Ishikawa (cell line): ENCODE results near the gene MROH7.

ENCODE experiments used
- CEBPB ChIP-seq: IDR thresholded peaks from 2 replicates; pipeline ENCODE4 v1.6.1; 2012
- CREB1 ChIP-seq: IDR thresholded peaks from 2 replicates; pipeline ENCODE4 v1.6.1; 2012; ENCODE audit warnings: low read depth
- EGR1 ChIP-seq: IDR thresholded peaks from 2 replicates; pipeline ENCODE4 v1.6.1; 2012
- EP300 ChIP-seq: IDR thresholded peaks from 2 replicates; pipeline ENCODE4 v1.6.1; 2012; ENCODE audit warnings: borderline replicate concordance
- FOXM1 ChIP-seq: IDR thresholded peaks from 2 replicates; pipeline ENCODE4 v1.6.1; 2012; ENCODE audit warnings: low read depth, borderline replicate concordance
- MAX ChIP-seq: IDR thresholded peaks from 2 replicates; pipeline ENCODE4 v1.6.1; 2012
- NFIC ChIP-seq: IDR thresholded peaks from 2 replicates; pipeline ENCODE4 v1.6.1; 2012
- RAD21 ChIP-seq: IDR thresholded peaks from 2 replicates; pipeline ENCODE4 v1.6.1; 2012; ENCODE audit warnings: low read depth
- REST ChIP-seq: IDR thresholded peaks from 2 replicates; pipeline ENCODE4 v1.6.1; 2012; ENCODE audit warnings: low read depth, mild to moderate bottlenecking
- TAF1 ChIP-seq: IDR thresholded peaks from 2 replicates; pipeline ENCODE4 v1.6.1; 2012; ENCODE audit warnings: low read depth, mild to moderate bottlenecking
- TCF12 ChIP-seq: IDR thresholded peaks from 2 replicates; pipeline ENCODE4 v1.6.1; 2012; ENCODE audit warnings: low read depth
- TEAD4 ChIP-seq: IDR thresholded peaks from 2 replicates; pipeline ENCODE4 v1.6.1; 2012
- YY1 ChIP-seq: IDR thresholded peaks from 2 replicates; pipeline ENCODE4 v1.6.1; 2012; ENCODE audit warnings: low read depth
- ZBTB7A ChIP-seq: IDR thresholded peaks from 2 replicates; pipeline ENCODE4 v1.6.1; 2012; ENCODE audit warnings: low read depth
- TF ChIP-seq, protein P1 (sequence below): IDR thresholded peaks from 2 replicates; pipeline ENCODE4 v1.6.1; 2012

Gene MROH7

DNA sequence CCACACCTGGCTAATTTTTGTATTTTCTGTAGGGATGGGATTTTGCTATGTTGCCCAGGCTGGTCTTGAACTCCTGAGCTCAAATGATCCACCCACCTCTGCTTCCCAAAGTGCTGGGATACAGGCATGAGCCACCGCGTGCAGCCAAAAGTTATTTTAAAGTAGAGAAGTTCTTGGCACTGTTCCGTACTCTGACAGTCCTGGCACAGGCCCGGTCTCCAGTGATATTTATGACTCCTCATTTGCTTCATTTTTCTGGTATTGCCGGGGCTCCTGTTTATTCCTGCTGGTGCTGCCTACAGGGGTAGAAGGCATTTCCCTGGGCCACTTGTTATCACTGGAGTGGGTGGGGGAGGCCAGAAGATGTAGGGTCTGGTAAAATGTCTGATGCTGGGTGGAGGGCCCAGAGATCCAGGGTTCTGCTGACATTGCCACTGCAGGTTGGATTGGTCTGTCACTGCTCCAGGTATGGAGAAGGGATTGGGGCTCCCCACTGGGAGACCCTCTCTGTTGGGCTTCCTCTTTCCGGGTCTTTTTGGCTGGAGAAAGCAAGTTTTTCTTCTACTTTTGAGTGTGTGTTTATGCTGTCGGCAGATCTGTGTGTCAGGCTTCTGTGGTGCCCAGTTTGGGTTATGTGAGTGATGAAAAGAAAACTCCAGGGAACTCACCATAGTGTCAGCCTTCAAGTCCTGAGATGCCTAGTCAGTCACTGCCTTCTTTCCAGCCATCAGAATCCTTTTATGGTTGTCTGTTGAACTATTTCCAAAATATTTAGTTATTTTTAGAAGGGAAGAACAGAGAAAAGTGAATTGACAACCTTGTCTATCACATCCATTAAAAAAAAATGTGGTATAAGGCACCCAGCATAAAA is 4.5 kb downstream of the MROH7 start:
- no peak for TF ChIP-seq EGR1
- TF ChIP-seq REST: no peak
- no peak for TF ChIP-seq MAX
- no peak for TF ChIP-seq TAF1
- TF ChIP-seq TEAD4: no peak

DNA sequence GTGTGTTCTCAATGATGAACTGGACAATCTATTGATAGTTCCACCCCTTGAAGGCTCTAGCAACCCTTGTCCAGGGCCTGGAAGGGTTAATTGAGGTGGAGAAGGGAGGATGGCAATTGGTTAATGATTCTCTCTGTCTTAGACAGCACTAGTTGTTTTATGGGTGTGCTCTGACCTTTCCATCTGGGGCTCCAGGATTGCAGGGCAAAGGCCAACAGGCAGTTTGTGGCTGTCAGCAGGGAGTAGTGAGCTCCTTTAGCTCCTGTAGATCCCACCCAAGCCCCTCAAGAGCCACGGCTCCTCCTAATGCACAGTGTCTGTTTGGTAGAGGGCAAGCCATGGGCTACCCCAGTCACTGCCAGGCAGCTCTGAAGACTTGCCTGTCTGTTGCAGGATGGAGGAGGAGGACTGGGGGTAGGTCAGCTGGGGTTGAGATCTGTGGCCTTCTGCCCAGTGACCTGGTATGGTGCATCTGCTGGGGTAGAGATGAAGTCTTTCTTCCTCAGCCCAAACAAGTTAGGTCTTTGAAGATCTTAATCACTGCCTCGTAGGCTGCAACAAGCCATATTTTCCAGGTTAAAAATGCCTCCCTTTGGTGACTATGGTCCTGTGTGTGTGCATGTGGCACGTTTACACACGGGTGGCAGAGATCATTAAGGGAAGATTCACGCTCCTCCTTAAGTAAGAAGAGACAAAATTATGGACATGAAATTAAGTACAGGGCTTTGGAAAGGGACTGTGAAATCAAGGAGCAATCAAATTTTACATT is 7.7 kb downstream of the MROH7 start:
- TF ChIP-seq EP300: no peak
- no peak for TF ChIP-seq EGR1
- TF ChIP-seq FOXM1: no peak
- no peak for TF ChIP-seq CREB1
- TF ChIP-seq REST: no peak
- no peak for TF ChIP-seq TCF12
- no peak for TF ChIP-seq MAX
- TF ChIP-seq TAF1: no peak
- no peak for TF ChIP-seq CEBPB
- no peak for TF ChIP-seq ZBTB7A
- TF ChIP-seq TEAD4: no peak
- no peak for TF ChIP-seq RAD21
- no peak for TF ChIP-seq NFIC
- TF ChIP-seq YY1: no peak
- TF ChIP-seq, protein P1, sequence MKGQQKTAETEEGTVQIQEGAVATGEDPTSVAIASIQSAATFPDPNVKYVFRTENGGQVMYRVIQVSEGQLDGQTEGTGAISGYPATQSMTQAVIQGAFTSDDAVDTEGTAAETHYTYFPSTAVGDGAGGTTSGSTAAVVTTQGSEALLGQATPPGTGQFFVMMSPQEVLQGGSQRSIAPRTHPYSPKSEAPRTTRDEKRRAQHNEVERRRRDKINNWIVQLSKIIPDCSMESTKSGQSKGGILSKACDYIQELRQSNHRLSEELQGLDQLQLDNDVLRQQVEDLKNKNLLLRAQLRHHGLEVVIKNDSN: no peak

- no peak for TF ChIP-seq ZBTB7A
- no peak for TF ChIP-seq EP300
- TF ChIP-seq CREB1: no peak
- TF ChIP-seq, protein P1: no peak
- no peak for TF ChIP-seq CEBPB
- no peak for TF ChIP-seq TCF12
- no peak for TF ChIP-seq EGR1
- TF ChIP-seq REST: no peak
- TF ChIP-seq YY1: no peak
- no peak for TF ChIP-seq NFIC
- no peak for TF ChIP-seq FOXM1
- no peak for TF ChIP-seq TEAD4
- no peak for TF ChIP-seq TAF1
- no peak for TF ChIP-seq MAX
- TF ChIP-seq RAD21: no peak
Measured at GRCh38 chr1:54649921-54650320, 8.3 kb downstream of the MROH7 start.

DNA sequence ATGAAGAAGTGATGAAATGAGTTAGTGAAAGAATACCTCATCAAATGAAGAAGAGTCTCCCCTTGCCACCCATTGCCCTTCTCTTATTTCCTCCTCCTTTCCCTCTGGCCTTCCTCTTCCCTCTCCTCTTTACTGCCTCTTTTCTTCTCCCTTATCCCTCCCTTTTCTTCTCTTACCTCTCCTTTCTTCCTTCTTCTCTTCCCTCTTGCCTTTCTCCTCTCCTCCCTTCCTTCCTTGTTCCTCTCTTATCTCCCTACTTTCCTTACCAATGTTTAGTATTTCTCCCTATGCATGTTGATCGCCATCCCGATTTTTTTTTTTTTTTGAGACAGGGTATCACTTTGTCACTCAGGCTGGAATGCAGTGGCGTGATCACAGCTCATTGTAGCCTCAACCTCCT is 8.8 kb downstream of the MROH7 start:
- no peak for TF ChIP-seq ZBTB7A
- no peak for TF ChIP-seq NFIC
- TF ChIP-seq EGR1: no peak
- no peak for TF ChIP-seq MAX
- no peak for TF ChIP-seq FOXM1
- no peak for TF ChIP-seq CREB1
- no peak for TF ChIP-seq REST
- TF ChIP-seq, protein P1: no peak
- TF ChIP-seq TEAD4: no peak
- no peak for TF ChIP-seq EP300
- TF ChIP-seq YY1: no peak
- TF ChIP-seq RAD21: no peak
- TF ChIP-seq TCF12: no peak
- TF ChIP-seq TAF1: no peak
- no peak for TF ChIP-seq CEBPB
